RPMI8226 (cell line): ENCODE results near the gene PHF5A.
A peak's percentile ranks its signal among the peaks of the same experiment; 100 is the strongest.
"Not testable (repeated sequence)": the region's sequence is repeated elsewhere in the genome, so short reads cannot be mapped to it uniquely, and the experiment has no call there.

ENCODE experiments used
- DNase-seq: peaks from one replicate; pipeline ENCODE4 v3.0.0-alpha.2; 2015

Gene PHF5A

GRCh38 chr22:41487037-41487935 lies 18.8 kb upstream of the PHF5A start:
- DNase-seq = no peak

- no peak for DNase-seq
These were observed 16.5 kb upstream of the PHF5A start for GRCh38 chr22:41485033-41485432.

- no peak for DNase-seq
These were observed 13.9 kb upstream of the PHF5A start for GRCh38 chr22:41482319-41482935.

- DNase-seq = no peak
These were observed 13.4 kb upstream of the PHF5A start for GRCh38 chr22:41481925-41482318.

- no peak for DNase-seq
These were observed 12.8 kb upstream of the PHF5A start for GRCh38 chr22:41481131-41481830.

GRCh38 chr22:41480397-41480735 lies 11.9 kb upstream of the PHF5A start:
- no peak for DNase-seq

- no peak for DNase-seq
These were observed 11.3 kb upstream of the PHF5A start for GRCh38 chr22:41479671-41480396.

GRCh38 chr22:41478891-41479521 lies 10.5 kb upstream of the PHF5A start:
- DNase-seq = no peak

GRCh38 chr22:41478473-41478872 lies 10.0 kb upstream of the PHF5A start:
- no peak for DNase-seq

- no peak for DNase-seq
These were observed 6.5 kb upstream of the PHF5A start for GRCh38 chr22:41474872-41475451.

- DNase-seq = no peak
These were observed 3.1 kb upstream of the PHF5A start for GRCh38 chr22:41471568-41471967.

- DNase-seq = no peak
These were observed 2.4 kb upstream of the PHF5A start for GRCh38 chr22:41470886-41471285.

- peak; percentile 61 for DNase-seq
These were observed 843 bp upstream of the PHF5A start for GRCh38 chr22:41469218-41469851.

GRCh38 chr22:41461901-41462300 lies 6.6 kb downstream of the PHF5A start:
- no peak for DNase-seq

- DNase-seq = not testable (repeated sequence)
These were observed 8.4 kb downstream of the PHF5A start for GRCh38 chr22:41460071-41460470.

- DNase-seq = no peak
These were observed 9.1 kb downstream of the PHF5A start for GRCh38 chr22:41459431-41459830.

- no peak for DNase-seq
These were observed 10.2 kb downstream of the PHF5A start for GRCh38 chr22:41458161-41458728.

GRCh38 chr22:41448189-41448808 lies 20.2 kb downstream of the PHF5A start:
- DNase-seq = peak; percentile 97

GRCh38 chr22:41447435-41448188 lies 20.9 kb downstream of the PHF5A start:
- DNase-seq = peak; percentile 73
